Kidney glomerular epithelial cell (primary cell): ENCODE measurements around the gene AKR1B15.
"Not testable (repeated sequence)": the region's sequence is repeated elsewhere in the genome, so short reads cannot be mapped to it uniquely, and the experiment has no call there.

Experiments used
- DNase-seq: peaks from one replicate; lab custom pipeline; 2025; lab: John Stamatoyannopoulos, UW

The AKR1B15 gene

DNA sequence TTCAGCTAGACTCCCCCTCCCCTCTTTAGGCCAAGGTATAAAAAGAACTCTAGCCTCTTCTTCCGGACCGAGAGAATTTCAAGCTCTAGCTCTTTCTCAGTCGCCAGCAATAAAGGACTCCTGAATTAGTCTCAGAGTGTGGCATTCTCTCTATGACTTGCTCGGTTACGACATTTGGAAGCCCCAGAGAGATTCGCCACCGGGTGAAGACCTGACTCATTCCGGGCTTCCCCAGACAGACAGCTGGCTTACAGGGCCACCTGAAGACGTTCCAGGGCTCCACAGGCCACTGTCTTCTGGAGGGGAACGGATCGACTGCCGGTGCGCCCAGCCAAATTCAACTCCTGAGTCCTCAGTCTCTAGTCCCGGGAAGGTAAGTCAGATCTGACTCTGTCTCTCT is at the start of gene AKR1B15:
Gene AKR1B15 (plus strand): TSS at position 234 of the 400 bp plus-strand sequence. CDS start 15,510 bp downstream, outside the sequence.
- no peak for DNase-seq

DNA sequence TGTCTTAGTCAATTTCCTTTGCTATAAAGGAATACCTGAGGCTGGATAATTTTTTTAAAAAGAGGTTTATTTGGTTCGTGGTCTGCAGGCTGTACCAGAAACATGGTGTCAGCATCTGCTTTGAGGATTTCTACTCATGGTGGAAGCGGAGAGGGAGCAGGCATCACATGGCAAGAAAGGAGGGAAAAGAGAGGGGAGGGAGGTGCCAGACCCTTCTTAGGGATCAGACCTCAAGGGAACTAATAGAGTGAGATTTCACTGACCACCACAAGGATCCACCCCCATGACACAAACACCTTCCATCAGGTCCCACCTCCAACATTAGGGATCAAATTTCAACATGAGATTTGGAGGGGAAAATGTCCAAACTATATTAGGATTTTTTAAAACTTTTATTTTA is 48.5 kb upstream of the AKR1B15 start:
- no peak for DNase-seq

DNA sequence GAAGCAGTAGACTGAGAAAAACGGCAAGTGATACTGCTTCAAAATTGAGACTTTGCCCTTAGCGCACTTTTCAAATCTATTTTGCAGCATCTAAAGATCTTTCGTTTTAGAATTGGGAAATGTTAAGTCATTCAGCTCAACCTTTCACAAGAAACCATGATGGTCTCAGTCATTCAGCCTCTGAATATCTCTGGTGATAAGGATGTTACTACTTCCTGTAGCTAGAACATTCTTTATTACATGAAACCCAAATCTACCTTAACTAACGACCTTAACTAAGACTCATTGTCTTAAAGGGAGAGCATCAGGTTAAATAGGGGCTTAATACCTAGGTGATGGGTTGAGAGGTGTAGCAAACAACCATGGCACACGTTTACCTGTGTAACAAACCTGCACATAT is 47.9 kb upstream of the AKR1B15 start:
- no peak for DNase-seq

DNA sequence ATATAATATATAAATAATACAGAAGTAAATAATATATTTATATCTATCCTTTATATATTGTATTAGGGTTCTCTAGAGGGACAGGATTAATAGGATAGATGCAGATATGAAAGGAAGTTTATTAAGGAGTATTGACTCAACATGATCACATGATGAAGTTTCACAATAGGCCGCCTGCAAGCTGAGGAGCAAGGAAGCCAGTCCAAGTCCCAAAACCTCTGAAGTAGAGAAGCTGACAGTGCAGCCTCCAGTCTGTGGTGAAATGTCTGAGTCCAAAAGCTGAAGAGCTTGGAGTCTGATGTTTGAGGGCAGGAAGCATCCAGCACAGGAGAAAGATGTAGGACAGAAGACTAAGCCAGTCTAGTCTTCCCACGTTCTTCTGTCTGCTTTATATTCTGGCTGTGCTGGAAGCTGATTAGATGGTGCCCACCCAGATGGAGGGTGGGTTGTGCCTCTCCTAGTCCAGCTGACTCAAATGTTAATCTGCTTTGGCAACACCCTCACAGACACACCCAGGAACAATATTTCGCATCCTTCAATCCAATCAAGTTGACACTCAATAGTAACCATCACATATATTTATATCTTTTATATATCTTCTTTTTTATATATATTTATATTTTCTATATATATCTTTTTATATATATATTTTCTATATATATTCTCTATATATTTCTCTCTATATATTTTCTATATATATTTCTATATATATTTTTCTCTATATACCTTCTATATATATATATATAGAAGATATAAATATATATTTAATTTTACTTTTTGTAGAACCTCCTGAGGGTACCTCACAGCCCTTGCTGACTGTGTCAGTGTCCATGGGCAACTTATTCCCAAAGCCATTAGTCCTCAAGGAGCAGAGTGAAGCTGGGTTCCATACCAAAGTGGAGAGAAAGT is 46.2 kb upstream of the AKR1B15 start:
- no peak for DNase-seq

DNA sequence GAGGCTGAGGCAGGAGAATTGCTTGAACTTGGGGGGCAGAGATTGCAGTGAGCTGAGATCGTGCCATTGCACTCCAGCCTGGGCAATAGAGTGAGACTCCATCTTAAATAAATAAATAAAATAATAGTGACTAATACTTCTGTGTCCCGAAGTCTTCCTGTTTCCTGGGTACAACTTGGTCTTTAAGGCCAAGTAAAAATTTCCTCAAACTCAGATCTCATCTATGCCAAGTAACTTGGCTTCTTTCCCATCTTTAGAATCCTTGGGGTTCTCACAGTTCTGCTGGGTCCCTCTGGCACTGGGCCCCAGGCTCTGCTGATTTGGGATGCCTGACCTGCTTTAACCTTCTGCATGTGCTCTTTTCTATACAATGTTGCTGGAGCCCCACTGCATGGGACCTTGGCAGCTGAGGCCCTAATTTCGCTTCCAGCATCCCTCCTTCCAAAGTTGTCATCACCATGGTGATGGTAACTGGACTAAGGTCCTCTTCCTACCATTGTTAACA is 44.2 kb upstream of the AKR1B15 start:
- DNase-seq, result no peak

DNA sequence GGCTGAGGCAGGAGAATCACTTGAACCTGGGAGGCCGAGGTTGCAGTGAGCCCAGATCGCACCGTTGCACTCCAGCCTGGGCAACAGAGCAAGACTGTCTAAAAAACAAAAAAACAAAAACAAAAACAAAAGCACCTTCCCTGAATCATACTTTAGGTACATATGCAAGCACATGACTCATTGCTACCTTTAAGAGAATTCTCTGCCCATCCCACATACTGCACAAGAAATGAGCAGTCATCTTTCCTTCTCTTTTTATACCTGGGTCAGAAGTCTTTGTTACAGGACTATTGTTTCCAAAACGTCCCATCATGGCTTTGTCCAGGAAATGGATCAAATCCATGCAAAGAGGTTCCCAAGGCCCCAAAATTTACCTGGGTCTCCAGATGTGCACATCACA is 43.1 kb upstream of the AKR1B15 start:
- DNase-seq, result no peak

DNA sequence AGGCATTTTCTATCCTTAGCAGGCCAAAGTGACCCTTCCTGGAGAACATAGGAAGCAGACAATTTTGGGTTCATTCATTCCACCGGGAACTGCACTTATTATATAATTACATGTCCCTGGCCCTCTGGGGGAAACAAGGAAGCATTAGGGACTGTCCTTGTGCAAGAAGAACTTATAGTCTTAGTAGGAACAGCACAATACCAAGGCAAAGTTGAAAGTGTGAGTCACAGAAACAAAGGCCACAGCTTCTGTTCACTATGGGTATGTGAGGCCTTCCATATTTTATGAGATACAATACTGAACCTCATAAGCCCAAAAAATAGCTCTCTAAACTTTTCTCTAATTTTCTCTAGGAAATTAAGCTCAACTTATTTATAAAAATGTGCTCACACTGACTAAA is 39.9 kb upstream of the AKR1B15 start:
- no peak for DNase-seq

DNA sequence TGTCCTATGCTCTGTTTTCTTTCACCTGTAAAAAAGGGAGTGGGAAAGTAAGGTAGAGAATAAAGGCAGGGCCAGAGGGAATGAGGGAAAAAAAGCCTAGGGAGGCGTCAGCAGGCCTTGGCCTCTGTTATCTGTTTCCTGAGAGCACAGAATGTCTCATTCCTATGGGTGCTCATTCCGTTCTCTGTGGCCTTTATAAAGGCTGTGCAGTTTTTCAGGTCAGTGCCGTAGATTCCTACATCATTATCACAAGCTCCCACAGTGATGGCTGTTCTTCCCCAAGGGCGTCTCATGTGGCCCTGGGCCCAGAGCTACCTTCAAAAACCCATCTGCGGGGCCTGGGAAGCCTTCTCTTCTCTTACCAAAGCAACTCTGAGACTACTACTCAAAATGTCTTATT is 38.3 kb upstream of the AKR1B15 start:
- no peak for DNase-seq

DNA sequence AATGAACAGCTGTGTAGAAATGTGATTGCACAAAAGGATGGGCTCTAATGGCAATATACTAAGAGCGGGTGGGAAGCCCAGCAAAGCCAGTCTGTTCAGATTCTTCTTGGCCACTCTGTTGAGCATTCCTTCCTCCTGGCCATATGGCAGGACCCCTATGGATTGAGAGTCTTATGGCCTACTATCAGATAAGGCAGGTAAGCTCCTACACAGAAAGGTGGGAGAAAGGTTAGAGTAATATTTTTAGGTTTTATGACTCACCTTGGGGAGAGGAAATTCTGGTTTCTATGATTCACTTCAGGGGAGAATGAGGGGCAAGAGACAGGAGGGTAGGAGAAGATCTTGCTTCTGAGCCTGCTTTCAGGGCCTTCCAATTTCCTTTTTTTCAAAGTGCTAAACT is 36.6 kb upstream of the AKR1B15 start:
- DNase-seq, result no peak

DNA sequence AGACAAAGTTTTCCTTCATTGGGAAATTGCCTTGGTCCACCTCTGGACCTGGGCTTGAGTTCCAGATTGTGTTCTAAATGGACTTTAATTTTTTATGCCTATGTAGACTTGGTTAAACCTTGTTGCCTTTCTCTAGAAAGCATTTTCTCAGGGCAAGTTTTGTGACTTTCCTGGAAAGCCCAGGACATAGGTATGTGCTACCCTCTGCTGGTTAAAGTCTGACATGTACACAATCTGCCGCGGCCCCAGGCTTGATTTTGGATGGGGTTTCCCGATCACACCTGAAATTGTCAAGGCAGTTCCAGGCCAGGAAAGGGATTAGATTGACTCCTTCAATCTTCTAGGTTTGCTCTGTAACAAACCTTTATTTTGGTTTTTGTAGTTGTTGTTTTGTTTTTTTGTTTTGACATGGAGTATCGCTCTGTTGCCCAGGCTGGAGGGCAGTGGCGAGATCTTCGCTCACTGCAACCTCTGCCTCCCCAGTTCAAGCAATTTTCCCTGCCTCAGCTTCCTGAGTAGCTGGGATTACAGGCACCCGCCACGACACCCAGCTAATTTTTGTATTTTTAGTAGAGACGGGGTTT is 35.6 kb upstream of the AKR1B15 start:
- DNase-seq, result peak; percentile 44

DNA sequence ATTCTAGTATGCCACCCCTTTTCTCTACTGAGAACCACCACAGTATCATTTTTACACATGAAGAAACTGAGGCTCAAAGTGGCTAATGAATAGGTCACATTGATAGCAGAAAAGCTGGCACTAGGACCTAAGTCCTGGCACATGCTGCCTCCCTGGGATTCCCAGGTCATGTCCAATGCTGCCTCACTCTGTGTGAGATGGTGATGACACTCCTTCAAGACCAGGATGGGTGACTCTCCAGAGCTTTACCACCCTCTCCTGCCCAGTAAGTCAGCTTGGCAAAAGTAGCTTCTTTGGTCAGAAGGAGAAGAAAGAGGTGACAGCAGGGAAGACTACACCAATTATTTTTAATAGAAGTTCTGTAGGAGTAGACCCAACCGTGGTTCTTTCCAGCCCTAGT is 34.8 kb upstream of the AKR1B15 start:
- no peak for DNase-seq

DNA sequence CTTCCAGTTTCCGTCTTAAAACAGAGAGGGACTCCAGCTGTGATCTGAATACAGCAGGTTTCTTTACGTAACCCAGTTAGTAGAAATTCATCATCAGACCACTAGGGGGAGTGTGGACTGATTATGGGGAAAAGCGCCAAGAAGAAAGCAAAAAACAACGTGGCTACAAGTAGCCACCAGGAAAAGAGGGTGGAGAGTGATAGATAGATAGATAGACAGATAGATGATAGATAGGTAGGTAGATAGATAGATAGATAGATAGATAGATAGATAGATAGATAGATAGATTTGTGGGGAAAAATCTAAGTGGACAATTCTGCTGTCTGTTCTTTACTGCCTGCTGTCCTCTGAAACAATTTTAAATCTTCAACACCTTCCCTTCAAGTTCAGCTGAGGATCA is 34.2 kb upstream of the AKR1B15 start:
- DNase-seq, result peak; percentile 74

DNA sequence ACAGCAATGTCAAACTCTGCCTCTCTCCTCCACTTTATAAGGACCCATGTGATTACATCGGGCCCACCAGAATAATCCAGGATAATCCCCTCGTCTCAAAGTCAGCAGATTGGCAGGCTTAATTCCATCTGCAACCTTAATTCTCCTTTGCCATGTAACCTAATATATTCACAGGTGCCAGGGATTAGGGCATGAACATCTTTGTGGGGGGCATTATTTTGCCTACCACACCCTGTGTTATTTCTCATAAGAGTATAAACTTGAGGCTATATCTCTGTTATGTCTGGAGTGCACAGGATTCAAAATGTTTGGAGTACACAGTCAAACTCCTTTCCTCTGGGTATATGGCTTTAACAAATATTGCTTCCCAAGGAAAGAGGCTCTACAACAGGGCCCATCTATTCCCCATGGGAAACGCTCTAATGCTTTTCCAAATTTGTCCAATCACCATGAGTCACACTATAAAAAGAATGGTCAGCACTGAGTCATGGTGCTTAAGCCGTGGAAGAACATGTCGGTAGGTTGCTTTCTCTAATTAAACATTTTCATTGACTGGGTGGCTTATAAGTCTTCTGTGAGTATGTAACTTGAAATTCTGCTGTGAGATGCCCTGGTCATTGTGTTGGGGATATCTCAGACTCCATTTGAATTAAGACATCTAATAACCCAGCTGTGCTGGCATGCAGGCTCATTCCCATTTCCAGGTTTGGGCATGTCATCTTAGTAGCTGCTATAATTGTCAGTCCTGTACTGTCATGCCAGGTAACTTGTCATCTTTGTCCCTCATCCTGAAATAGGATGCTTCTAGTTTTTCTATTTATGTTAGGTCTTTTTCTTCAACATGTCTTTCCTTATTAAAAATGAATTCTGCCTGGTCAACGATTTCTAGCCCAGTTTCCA is 33.1 kb upstream of the AKR1B15 start:
- peak; percentile 88 for DNase-seq

DNA sequence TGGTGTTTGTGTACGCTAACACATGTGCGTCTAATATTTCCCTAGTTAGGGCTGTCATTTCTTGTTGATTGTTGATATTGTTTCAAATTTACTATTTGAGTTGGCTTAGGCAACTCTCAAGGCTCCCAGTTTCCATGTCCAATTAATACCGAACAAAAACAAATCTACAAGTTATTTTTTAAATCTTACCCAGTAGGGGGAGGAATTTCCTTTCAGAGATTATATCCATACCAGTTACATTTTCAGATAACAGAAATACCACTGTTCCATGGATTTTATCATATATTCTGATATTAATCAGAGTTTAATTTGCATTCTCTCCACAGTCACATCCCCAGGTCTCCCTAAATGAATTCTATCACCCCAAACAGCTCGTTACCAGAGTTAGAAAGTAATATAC is 28.8 kb upstream of the AKR1B15 start:
- DNase-seq, result no peak

DNA sequence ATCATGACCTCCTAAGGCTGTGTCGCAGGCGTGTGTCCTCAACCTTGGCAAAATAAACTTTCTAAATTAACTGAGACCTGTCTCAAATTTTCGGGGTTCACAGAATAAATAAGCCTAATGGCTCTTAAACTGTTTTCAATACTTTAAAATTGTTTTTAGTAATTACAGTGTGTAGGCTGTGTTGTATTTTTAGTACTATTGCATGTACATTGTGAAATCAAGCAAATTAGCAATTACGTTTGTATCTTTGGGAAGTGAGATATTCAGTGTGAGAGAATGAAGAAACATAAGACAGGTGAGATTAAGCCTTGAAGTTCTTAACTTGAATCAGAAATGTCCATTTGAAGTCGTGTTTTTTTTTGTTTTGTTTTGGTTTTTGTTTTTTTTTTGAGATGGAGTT is 26.3 kb upstream of the AKR1B15 start:
- no peak for DNase-seq

DNA sequence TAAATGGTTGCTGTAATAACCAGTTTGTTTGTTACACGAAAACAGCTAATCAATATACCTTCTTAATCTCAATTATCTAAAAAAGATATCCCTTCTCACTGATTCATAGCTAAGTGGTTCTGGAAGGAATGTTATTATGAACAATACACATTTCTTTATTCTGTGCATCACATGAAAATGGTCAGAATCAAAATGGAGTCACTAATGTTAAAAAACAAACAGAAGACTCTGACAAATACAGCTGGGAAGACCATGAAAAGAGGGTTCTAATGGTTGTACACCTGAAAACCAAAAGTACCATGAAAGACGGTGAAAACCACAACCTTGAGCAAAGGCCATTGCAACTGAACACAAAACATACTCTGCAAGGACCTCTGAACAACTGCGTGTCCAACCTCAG is 23.5 kb upstream of the AKR1B15 start:
- not testable (repeated sequence) for DNase-seq

DNA sequence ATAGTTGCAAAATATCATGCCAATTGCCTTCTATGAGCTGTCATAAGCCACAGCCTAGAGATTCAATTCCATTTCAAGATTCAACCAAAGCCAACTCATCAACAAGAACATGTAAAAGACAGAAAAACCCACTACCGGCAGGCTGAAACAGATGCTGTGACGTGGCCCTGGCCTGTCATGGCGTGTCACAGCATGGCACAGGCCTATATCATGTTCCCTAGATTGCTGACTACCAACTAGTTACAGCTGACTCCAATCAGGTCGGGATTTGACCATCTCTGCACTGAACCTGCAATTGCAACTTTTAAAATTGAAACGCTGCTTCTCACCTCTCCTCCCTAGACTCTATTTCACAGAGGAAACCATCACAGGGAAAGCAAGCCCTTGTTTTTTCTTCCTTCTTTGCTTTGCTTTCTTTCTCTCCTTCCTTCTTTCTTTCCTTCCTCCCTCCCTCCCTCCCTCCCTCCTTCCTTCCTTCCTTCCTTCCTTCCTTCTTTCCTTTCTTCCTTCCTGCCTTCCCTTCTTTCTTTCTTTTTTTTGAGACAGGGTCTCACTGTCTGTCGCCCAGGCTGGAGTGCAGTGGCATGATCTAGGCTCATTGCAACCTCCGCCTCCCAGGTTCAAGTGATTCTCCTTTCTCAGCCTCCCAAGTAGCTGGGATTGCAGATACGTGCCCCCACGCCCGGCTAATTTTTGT is 22.2 kb upstream of the AKR1B15 start:
- not testable (repeated sequence) for DNase-seq

DNA sequence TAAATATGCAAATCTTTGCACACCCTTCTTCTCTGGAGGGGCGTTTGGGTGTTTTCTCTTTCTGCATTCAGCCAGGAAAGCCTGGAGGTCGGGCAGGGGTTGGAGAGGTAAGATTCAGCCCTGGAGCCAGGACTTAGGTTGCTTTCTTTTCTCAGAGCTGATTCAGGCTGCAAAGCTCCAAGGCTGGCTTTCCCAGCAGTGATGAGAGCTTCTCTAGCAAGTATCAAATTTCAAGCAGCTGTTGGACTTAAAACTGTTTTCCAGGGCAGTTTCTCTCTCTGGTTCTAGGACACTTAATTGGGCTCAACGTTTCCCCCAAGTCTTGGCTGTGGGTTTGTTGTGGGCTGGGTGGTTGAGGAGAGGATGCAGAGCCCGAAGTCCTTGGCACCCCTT is 20.9 kb upstream of the AKR1B15 start:
- no peak for DNase-seq

DNA sequence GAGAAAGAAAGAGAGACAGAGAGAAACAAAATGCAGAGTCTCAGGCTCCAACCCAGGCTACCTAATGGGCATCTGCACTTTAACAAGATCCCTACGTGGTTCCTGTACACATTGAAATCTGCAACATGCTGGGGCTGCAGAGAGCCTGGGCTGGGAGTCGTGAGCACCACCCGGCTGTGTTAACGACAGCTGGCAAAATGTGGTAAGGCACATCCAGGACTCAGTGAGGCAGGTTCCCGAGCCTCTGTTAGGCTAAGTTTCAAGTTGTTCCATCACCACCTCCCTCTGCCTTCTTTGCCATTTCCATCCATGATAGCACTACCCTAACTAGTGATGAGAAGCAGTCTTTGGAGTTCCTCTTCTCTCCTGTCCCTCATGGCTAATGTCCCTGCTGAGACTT is 20.2 kb upstream of the AKR1B15 start:
- no peak for DNase-seq

DNA sequence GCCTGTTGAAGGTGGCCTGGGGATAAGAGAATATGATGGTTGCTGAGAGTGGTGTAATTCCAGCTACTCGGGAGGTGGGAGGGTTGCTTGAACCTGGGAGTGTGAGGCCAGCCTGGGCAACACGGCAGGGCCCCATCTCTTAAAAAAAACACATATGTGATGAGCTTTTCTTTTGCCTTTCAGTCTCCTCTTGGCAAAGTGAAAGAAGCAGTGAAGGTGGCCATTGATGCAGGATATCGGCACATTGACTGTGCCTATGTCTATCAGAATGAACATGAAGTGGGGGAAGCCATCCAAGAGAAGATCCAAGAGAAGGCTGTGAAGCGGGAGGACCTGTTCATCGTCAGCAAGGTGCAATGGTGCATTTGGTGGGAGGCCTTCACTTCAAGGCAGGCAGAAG is 18.4 kb upstream of the AKR1B15 start:
- DNase-seq, result no peak

DNA sequence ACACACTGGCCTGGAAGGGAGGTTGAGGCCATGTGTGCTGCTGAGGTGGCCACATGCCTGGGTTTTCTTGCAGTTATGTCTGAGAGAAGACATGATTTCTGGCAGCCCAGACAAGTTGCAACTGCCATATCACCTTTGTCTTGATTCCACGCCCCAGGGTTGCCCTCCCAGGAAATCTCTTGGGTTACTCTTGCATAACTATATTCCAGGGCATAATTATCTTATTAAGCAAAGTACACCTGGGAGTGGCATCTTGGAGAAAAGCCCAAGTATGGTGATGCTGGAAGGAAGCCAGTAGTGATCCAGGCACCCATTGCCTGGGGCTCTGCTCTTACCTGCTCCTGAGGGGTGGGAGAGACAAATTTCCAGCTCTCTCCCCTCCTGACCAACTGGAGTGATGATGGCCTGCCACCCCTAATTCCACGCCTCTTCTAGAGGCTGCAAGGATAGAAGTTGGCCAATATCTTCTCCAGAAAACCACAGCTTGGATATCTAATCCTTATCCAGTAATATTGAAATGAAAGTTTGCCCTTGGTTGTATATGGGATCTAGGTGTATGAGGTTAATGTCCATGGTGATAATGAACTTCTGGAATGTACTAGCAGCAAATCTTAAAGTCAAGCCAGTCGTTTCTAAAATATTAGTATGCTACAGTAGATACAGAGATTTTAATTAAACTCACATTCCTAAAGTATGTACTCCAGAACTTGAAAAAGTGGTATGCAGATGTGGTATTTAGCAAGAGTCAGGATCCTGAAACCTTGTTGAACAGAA is 16.5 kb upstream of the AKR1B15 start:
- no peak for DNase-seq
